GM12891 (cell line): Measurements from ENCODE around the gene PRDX1. TPM values are rescaled to one million over a fixed set of nuclear protein-coding genes. Genes with fewer than 3 reads are reported as not detected.

Source experiments
- DNase-seq: peaks from one replicate; pipeline ENCODE4 v3.0.0; 2011; ENCODE audit warnings: low spot score; ENCODE audit not compliant: insufficient read length
- FAIRE-seq: peaks from 2 replicates; lab custom pipeline; 2011; peaks lifted over from hg19 to GRCh38; lab: Jason Lieb, UNC
- PAX5 ChIP-seq: IDR thresholded peaks from 2 replicates; pipeline ENCODE4 v1.6.1; 2011; ENCODE audit warnings: low read length, moderate library complexity, mild to moderate bottlenecking; ENCODE audit not compliant: insufficient read depth, severe bottlenecking
- POLR2A ChIP-seq: IDR thresholded peaks from 2 replicates; pipeline ENCODE4 v1.6.1; 2011; ENCODE audit warnings: low read depth, low read length, control low read depth
- POLR2AphosphoS5 ChIP-seq: IDR thresholded peaks from 2 replicates; pipeline ENCODE4 v1.6.1; 2011; ENCODE audit warnings: low read depth, low read length, control low read depth
- POU2F2 ChIP-seq: IDR thresholded peaks from 2 replicates; pipeline ENCODE4 v1.6.1; 2011; ENCODE audit warnings: low read depth, mild to moderate bottlenecking, control low read depth, low read length, moderate library complexity
- SPI1 ChIP-seq: IDR thresholded peaks from 2 replicates; pipeline ENCODE4 v1.6.1; 2011; ENCODE audit warnings: low read depth, low read length, control low read depth
- TAF1 ChIP-seq: IDR thresholded peaks from 2 replicates; pipeline ENCODE4 v1.6.1; 2011; ENCODE audit warnings: low read depth, low read length, control low read depth
- polyA plus RNA-seq: library from polyadenylated mRNA; unstranded; fragments of >200 nt; gene quantifications from one replicate; pipeline ENCODE4 v1.2.1, GENCODE V29; 2012; ENCODE audit warnings: low read depth, missing spikeins, inconsistent platforms; ENCODE audit not compliant: missing spikeins

Gene PRDX1
- polyA plus RNA-seq, result 679 TPM

DNA sequence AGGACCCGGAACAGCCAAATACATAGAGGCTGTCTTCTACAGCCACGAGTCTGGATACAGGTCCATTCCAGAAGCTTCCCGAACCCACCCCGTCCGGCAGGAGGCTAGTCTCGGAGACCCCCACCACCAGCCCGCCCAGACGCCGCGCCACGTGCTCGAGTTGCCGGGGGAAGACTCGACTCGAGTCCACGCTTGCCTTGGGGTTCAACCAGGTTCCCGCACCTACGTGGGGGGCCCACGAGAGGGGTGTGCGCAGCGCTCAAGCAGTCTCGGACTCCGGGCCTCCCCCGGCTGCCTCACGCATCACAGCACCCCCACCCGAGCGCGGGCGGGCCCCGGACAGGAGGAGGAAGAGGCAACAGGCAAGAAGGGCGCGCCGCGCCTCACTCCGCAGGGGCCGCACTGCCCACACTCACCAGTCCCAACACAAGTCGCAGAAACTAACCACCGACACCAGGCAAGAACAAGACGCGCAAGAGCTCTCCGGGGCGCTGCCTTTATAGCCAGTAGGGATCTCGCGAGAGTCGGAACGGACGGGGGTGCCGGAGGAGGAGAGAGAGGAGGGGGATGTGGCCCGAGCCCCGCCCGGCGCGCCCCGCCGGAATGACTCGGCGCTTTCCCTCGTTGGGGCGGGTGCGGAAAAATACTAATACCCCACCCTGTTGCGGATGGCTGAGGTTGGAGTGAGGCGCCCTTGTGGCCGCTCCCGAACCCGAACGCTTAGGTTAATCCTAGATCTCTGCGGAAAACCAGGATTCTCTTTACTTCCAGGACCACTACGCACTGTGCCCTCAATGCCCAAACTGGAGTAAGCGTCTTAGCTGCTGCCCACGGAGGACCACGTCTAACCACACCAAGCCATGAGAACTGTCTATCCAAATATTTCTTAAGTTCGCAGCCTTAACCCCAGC lies at the start of gene PRDX1:
PRDX1 (minus strand) TSS at position 472 of the 911 bp plus-strand sequence. CDS start 2,841 bp downstream, outside the sequence.
- TF ChIP-seq SPI1 (0 out of 2 replicates have a peak, but pooled peaks have one; percentile 4), POLR2A (peak; percentile 100), PAX5 (no peak), TAF1 (peak; percentile 99), POLR2AphosphoS5 (peak; percentile 100), POU2F2 (peak; percentile 98)
- DNase-seq (peak; percentile 84), FAIRE-seq (peak; percentile 85)

DNA sequence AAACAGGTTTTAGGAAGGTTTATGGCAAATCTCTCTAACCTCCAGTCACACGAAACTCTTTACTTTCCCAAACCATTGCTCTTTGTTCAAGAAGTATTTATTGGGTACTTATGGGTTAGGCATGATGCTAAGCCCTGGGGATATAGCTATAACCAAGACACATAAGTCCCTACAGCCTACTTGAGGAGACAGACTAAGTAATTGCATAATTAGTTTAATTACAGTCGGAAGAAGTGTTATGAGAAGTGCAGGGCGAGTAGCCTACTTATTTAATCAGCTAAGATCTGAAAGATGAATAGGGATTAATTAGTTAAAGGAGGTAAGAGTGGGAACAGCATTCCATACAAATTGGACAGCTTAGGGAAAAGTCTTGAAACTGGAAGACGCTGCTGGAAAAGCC lies 48.9 kb upstream of the PRDX1 start:
- TF ChIP-seq POLR2AphosphoS5 (no peak), PAX5 (no peak), TAF1 (no peak)
- no peak for DNase-seq
- FAIRE-seq, result no peak

DNA sequence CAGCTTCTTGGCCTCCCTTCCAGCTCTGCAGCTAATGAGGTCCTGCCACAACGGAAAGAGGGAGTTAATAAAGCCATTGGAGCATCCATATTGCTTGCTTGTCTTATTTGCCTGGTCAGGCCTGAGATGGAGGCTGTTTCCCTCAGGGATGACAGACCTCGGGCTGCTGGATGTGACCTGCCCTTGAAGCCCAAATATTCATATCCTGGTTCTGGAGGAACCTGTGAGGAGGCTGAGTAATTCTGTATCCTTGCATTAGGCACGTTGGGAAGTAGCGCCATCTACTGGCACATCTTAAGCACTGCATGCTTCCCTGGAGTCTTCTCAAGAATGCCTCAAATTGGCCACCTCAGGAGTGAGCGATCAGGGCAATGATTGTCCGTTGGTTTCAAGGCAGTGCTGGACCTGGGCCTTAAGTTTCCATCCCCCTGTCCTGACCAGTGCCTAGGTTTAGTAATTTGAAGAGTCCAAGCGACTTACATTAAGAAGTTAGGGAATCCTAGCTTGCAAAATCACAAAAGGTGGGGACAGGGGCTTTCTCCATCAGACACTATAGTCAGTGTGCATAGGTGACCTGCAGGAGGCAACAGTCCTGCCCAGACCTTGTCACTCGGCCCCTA lies 48.4 kb upstream of the PRDX1 start:
- peak; percentile 86 for FAIRE-seq
- peak; percentile 41 for DNase-seq
- TF ChIP-seq POU2F2 (0 out of 2 replicates have a peak, but pooled peaks have one; percentile 8), POLR2A (no peak), SPI1 (no peak), TAF1 (no peak), POLR2AphosphoS5 (no peak), PAX5 (no peak)

DNA sequence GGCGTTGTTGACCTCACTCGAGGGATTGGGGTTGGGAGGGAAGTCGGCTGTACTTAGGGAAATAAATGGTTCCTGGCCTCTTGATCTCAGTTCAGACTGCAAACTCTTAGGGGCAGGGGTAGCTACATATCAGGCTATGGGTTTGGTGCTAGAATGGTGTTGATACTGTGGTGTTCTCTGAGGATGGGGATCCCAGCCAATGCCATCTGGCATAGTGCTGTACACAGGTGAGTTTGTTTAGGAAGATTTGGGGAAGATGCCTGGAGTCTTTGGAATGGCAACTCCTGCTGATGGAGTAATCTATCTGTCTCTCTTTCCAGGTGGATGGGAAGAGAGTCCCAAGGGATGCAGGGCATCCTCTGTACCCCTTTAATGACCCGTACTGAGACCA lies 47.9 kb upstream of the PRDX1 start:
- no peak for TF ChIP-seq POLR2A
- no peak for TF ChIP-seq PAX5
- TF ChIP-seq TAF1, result no peak
- no peak for TF ChIP-seq POLR2AphosphoS5
- no peak for TF ChIP-seq POU2F2
- no peak for TF ChIP-seq SPI1
- DNase-seq (no peak), FAIRE-seq (no peak)

DNA sequence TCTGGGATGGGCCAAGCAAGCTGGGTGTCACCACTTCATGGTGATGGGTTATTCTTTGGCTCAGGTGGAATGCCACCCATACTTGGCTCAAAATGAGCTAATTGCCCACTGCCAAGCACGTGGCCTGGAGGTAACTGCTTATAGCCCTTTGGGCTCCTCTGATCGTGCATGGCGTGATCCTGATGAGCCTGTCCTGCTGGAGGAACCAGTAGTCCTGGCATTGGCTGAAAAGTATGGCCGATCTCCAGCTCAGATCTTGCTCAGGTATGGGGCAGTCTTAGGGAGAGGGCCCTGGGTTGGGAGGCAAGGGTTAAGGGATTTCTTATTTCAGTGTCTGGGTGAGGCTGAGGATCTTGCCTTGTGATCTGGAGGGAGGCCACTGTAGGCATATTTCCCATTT lies 46.7 kb upstream of the PRDX1 start:
- no peak for FAIRE-seq
- TF ChIP-seq POLR2AphosphoS5 (0 out of 2 replicates have a peak, but pooled peaks have one; percentile 31), POLR2A (no peak), PAX5 (no peak)
- DNase-seq, result no peak

DNA sequence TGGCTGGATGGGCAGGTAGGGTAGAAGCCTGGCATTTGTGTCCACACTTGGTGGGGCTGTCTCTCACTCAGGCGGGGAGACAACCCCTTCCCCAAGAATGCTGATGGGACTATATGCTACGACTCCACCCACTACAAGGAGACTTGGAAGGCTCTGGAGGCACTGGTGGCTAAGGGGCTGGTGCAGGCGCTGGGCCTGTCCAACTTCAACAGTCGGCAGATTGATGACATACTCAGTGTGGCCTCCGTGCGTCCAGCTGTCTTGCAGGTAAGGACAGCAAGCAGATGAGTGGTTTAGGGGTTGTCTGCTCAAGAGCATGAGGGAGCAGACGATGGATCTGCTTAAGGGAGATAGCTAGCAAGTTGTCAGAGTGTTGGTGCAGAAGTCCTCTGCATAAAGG lies 46.2 kb upstream of the PRDX1 start:
- no peak for DNase-seq
- no peak for TF ChIP-seq POU2F2
- no peak for TF ChIP-seq POLR2AphosphoS5
- no peak for TF ChIP-seq SPI1
- TF ChIP-seq PAX5, result no peak
- no peak for TF ChIP-seq TAF1
- no peak for TF ChIP-seq POLR2A
- no peak for FAIRE-seq

DNA sequence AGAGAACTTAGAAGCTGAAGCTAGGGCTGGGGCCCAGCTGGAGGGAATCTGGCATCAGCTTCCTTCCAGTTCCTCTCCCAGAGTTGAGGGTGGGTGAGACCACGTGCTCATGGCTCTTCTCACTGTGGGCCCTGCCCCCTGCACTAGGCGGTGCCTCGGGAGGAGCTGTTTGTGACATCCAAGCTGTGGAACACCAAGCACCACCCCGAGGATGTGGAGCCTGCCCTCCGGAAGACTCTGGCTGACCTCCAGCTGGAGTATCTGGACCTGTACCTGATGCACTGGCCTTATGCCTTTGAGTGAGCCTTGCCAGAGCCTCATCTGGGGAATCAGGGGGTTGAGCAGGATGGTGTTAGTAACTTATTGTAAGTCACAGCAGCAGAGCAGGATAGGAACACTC lies 45.0 kb upstream of the PRDX1 start:
- no peak for FAIRE-seq
- TF ChIP-seq SPI1 (no peak), TAF1 (no peak), POU2F2 (no peak), POLR2AphosphoS5 (no peak), PAX5 (no peak), POLR2A (no peak)
- DNase-seq, result no peak

DNA sequence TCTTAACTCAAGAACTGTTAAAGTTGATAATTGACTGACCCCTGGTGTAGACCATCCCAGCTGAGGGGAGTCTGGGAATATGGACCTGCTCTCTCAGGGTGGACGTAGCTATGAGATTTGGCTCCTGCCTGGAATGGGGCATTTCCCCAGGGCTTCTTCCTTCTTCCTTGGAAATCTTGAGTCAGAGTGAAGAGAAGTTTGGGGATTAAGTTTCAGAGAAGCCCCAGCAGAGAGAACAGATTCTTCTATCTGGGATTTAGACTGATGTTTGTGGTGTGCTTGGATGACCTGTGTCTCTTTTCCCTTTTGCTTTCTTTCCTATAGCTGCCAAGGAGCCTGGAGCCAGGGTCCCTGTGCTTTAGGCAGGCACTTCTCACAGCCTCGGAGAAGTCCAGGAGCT lies 42.2 kb upstream of the PRDX1 start:
- TF ChIP-seq POLR2AphosphoS5 (no peak), POLR2A (no peak), POU2F2 (no peak), SPI1 (no peak), TAF1 (no peak), PAX5 (no peak)
- no peak for FAIRE-seq

DNA sequence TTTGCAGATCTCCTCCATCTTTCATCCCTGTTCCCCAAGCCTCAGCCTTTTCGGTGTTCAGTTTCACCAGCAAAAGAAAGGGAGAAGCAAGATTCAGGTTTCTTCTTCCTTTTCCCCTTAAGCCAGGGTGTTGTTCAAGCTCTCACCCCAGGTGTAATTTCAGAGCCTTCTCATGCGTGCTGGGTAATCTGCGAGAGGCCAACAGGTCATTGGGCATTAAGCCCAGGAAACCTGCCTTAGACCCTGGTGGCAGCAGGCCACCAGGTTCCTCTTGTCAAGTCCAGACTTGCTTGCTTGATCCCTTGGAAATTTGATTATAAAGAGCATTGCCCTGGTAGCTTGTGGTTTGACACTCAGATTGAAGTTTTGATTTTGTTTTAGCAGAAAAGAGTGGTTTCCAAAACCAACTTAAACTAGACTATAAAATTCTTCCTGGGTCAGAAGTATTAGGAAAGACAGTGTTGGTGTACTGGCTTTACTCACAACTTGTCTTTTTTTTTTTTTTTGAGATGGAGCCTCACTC lies 35.8 kb upstream of the PRDX1 start:
- FAIRE-seq, result no peak
- TF ChIP-seq POLR2AphosphoS5, result no peak
- no peak for DNase-seq

More for the DNA sequence above, 42.2 kb upstream of the PRDX1 start:
- DNase-seq, result no peak

DNA sequence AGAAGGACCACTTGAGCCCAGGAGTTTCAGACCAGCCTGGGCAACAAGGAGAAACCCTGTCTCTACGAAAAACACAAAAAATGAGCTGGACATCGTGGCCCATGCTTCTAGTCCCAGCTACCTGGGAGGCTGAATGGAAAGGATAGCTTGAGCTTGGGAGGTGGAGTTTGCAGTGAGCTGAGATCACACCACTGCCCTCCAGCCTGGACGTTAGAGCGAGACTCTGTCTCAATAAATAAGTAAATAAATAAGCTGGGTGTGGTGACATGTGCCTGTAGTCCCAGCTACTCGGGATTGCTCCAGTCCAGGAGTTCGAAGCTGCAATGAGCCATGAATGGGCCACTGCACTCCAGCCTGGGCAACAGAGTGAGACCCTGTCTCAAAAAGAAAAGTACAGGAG lies 32.5 kb upstream of the PRDX1 start:
- DNase-seq, result no peak
- TF ChIP-seq SPI1 (no peak), POLR2AphosphoS5 (no peak), PAX5 (no peak), TAF1 (no peak), POU2F2 (no peak), POLR2A (no peak)
- no peak for FAIRE-seq
